ENCODE results near the gene CCZ1. TPM values are rescaled to one million over a fixed set of nuclear protein-coding genes. Genes with fewer than 3 reads are reported as not detected.
A peak's percentile ranks its signal among the peaks of the same experiment; 100 is the strongest.
"Not testable (repeated sequence)": the region's sequence is repeated elsewhere in the genome, so short reads cannot be mapped to it uniquely, and the experiment has no call there.

The CCZ1 gene
- total RNA-seq, 1 donor = 71.2 TPM

DNA sequence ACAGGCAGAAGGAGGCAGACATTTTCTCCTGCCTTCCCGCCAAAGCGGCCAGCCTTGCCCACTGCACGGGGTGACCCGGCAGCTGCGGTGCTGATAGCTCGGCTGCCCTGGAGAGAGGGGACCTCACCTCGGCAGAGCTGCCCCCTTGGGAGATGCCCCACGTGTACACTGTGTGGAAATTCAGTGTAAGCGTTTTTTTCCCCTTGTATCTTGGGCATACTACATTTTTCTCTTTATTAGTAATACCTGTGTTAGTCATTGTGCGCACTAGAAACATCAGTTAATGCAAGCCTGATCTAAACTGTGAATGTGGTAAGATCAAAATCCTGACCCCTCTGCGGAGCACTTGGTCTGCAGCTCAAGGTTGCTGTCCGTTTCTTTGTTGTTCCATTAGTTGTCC is 26.1 kb downstream of the CCZ1 start:
- DNase-seq (ENCODE audit: low read depth); H3K4me3 ChIP-seq (ENCODE audit: low read depth, low read length): not testable (repeated sequence)

DNA sequence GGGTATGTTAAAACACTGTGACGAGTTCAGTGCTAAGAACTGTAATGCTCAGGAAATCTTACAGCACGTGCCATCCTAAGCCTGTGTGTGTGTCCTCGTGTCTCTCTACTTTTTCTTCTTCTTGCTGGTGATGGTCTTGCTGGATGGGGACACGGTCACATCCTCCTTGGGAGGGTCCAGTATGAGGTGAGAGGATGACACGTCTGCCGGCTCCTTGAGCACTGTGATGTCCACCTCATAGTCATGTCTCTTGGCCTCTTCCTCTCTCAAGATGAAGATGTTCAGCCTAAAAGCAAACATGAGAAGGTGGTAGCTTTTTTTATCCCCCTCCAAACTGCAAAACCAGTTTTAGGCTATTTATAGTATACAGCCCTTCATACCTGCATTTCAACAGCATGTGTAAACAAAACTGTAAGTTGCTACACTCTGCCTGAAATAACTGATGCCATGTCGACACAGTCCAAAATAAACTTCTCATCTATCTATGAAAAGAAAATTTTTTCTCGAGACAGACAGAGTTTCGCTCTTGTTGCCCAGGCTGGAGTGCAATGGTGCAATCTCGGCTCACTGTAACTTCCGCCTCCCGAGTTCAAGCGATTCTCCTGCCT is 27.8 kb downstream of the CCZ1 start:
- H3K4me3 ChIP-seq (ENCODE audit: low read depth, low read length); DNase-seq (ENCODE audit: low read depth): not testable (repeated sequence)

DNA sequence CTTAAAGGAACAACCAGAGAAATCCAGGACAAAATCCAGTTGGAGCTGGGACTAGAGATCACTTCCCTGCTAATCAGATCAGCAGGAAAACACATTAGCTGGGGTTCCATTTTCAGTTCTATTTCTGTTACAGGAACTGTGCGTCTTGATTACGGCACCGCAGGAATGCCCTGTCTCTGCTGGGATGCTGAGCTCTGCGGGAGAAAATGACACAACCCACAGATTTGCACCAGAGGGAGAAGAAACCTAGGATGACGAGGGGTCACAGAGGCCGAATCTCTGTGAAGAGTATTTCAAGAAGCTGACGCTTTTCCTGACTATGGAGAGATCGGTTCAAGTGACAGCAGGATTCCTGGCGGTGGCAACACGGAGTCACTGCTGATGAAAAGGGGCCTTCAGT is 31.8 kb downstream of the CCZ1 start:
- DNase-seq (ENCODE audit: low read depth); H3K4me3 ChIP-seq (ENCODE audit: low read depth, low read length): not testable (repeated sequence)

DNA sequence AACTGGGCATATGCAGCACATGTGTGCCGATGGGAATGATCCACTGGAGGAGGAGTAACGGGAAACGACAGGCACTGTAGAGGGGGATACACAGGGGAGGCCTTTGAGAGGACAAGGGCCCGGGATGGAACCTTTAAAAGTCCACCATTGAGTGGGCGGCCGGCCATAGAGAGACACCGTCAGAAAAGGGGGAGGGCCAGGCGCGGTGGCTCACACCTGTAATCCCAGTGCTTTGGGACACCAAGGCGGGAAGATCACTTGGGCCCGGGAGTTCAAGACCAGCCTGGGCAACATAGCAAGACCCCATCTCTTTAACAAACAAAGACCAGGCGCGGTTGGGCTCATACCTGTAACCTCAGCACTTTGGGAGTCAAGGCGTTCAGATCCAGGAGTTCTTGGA is 32.7 kb downstream of the CCZ1 start:
- DNase-seq (ENCODE audit: low read depth); H3K4me3 ChIP-seq (ENCODE audit: low read depth, low read length): not testable (repeated sequence)

DNA sequence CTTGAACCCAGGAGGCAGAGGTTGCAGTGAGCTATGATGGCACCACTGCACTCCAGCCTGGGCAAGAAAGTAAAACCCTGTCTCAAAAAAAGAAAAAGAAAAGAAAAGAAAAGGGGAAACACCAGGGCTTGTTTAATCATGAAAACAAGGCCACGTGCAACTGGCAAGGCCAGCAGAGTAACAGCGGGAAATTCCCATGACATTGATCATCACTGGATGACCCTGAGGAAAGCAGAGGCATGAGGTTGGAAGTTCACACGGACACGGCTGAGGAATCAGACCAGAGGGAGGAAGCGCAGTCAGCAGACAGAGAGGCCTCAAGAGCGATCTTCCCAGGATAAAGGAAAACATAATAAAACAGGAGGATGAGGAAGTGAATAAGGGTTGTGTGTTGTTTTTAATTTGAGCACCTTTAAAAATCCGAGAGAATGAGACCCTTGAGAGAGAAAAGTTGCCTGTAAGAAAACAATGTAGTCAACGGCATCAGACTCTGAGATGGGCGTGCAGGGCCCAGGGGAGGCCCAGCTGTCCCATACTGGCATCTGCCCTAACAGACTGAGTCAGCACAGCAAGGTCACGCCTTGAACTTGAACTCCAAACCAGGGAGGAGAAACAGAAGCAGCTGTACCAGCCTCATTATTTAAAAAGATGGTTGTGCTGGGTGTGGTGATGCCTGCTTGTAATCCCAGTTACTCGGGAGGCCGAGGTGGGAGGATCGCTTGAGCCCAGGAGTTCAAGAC is 33.5 kb downstream of the CCZ1 start:
- DNase-seq (ENCODE audit: low read depth) = peak; percentile 69
- not testable (repeated sequence) for H3K4me3 ChIP-seq (ENCODE audit: low read depth, low read length)

DNA sequence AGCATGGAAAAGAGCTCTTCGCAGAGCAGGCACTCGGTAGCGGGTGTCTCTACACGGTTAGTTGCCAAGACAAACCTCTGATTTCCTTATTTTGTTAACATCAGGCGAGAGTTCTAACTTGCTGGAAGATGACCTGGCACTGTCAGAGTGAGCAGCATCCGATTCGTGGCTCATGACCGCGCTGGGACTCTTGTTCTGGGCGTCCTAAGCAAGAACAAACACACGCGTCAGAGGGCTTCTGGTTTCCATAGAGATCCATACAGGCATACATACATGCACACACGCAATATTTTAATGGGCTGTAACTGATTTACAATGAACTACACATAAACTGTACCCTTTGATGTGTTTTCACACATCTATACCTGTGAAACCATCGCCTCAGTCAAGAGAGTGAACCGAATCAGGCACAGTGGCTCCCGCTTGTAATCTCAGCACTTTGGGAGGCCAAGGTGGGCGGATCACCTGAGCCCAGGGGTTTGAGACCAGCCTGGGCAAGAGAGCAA is 36.5 kb downstream of the CCZ1 start:
- not testable (repeated sequence) for DNase-seq (ENCODE audit: low read depth); H3K4me3 ChIP-seq (ENCODE audit: low read depth, low read length)

DNA sequence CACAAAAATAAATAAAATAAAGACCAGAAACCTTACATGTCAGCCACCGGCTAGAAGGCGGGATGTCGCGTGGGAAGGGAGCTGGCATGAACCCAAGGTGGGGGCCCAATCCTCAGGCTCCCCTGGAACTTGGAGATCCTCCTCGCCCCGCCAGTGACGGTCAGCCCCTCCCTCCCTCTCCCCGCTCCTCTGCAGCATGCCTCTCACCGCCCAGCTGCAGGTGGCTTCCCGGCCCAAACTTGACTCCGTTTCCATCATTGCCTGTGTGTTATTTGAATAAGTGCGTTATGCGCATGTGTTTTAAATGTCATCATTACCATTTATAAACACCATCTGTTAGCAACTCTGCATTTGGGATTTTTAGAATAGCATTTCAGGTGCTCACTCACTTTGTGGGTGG is 64.7 kb downstream of the CCZ1 start:
- not testable (repeated sequence) for H3K4me3 ChIP-seq (ENCODE audit: low read depth, low read length); DNase-seq (ENCODE audit: low read depth)

DNA sequence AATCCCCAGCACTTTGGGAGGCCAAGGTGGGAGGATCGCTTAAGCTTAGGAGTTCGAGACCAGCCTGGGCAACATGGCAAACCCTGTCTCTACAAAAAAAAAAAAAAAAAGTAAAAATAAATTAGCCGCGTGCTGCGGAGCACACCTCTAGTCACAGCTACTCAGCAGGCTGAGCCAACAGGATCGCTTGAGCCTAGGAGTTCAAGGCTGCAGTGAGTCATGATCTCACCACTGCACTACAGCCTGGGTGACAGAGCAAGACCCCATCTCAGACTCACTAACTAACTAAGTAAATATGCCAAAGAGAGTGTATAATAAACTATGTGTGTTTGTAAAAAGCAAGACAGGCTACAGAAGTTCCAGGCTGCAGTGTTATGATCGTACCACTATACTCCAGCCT is 65.3 kb downstream of the CCZ1 start:
- DNase-seq (ENCODE audit: low read depth) = not testable (repeated sequence)

DNA sequence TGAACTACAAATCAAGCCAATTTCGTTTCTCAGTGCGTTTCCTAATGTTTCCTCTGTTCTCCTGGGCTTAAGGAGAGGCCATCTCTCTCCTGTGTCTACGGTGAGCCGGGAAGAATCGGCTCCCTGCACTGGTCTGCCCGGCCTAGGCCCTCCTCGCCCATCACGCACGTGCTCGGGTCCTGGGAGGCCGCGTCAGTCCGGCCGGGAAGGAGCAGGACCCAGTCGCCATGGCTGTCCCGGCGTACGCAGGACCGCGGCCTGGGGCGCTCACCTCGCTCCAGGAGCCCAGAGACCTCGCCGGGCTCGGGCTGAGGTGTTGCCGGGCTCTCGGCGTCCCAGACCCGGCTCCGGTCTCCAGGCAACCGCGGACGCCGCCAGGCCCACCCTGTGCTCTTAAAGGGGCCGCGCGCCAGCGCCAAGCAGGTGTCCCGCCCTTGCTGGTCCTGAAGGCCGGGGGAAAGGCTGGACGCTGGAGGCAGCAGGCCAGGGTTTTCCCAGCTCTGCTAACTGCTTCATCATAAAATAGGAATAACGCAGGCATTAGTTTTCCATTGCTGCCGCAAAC is 71.9 kb downstream of the CCZ1 start, which contains the start of gene RSPH10B:
Gene RSPH10B, minus strand, starts transcription at position 343 of the 565 bp plus-strand sequence. CDS start 3,573 bp downstream, outside the sequence.
- not testable (repeated sequence) for H3K4me3 ChIP-seq (ENCODE audit: low read depth, low read length); DNase-seq (ENCODE audit: low read depth)

More for the DNA sequence above, 65.3 kb downstream of the CCZ1 start:
- not testable (repeated sequence) for H3K4me3 ChIP-seq (ENCODE audit: low read depth, low read length)

DNA sequence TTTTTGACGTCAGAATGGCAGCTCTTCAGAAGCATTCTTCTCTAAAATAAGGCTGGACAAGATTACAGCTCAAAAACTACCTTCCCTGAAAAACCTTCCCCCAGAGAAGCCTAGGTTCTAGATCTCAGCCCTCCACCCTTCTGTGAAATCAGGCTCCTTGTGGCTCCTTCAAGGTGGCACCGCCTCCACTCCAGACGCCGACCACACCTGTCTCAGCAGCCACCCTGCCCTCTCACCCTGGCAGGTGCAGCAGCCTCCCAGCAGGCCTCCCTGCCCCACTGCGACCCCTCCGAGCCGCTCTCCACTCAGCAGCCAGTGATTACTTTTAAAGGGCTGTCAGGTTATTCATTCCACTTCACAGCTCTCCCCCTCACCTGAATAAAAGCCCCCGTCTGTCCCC is 75.0 kb downstream of the CCZ1 start:
- H3K4me3 ChIP-seq (ENCODE audit: low read depth, low read length); DNase-seq (ENCODE audit: low read depth): not testable (repeated sequence)

Small RNAs within 50 kb of the gene (small RNA-seq; reads per million reads assigned to genes)
- gene RN7SL556P = not detected

Other genes with a start within 250 kb of the CCZ1 start
- gene RNF216, start 117.1 kb upstream of the CCZ1 start, total RNA-seq = 48.3 and 54.4 TPM in 2 replicates
- not detected in 2 replicates for gene OCM, start 17.9 kb upstream of the CCZ1 start, total RNA-seq
- under 0.01 TPM in 1 of 2 replicates, not detected in the other for gene RSPH10B, start 72.0 kb downstream of the CCZ1 start, total RNA-seq
- 16.8 and 23.3 TPM in 2 replicates for gene PMS2, start 110.3 kb downstream of the CCZ1 start, total RNA-seq
- 54.4 and 63.1 TPM in 2 replicates for gene AIMP2, start 110.5 kb downstream of the CCZ1 start, total RNA-seq
- gene ANKRD61, start 132.6 kb downstream of the CCZ1 start, total RNA-seq = not detected in 2 replicates
- gene EIF2AK1, start 160.4 kb downstream of the CCZ1 start, total RNA-seq = 60.0 and 71.5 TPM in 2 replicates
- 6.8 and 6.9 TPM in 2 replicates for gene USP42, start 206.2 kb downstream of the CCZ1 start, total RNA-seq

Data from fibroblast of villous mesenchyme (primary cell).